NCI-H524 treated with DMSO at 0.1 percent for 48 hours (cell line): ENCODE results near the gene CCDC27.
"Not testable (repeated sequence)": the region's sequence is repeated elsewhere in the genome, so short reads cannot be mapped to it uniquely, and the experiment has no call there.

Experiments used
- DNase-seq: peaks from one replicate; lab custom pipeline; 2025; lab: John Stamatoyannopoulos, UW

The CCDC27 gene

DNA sequence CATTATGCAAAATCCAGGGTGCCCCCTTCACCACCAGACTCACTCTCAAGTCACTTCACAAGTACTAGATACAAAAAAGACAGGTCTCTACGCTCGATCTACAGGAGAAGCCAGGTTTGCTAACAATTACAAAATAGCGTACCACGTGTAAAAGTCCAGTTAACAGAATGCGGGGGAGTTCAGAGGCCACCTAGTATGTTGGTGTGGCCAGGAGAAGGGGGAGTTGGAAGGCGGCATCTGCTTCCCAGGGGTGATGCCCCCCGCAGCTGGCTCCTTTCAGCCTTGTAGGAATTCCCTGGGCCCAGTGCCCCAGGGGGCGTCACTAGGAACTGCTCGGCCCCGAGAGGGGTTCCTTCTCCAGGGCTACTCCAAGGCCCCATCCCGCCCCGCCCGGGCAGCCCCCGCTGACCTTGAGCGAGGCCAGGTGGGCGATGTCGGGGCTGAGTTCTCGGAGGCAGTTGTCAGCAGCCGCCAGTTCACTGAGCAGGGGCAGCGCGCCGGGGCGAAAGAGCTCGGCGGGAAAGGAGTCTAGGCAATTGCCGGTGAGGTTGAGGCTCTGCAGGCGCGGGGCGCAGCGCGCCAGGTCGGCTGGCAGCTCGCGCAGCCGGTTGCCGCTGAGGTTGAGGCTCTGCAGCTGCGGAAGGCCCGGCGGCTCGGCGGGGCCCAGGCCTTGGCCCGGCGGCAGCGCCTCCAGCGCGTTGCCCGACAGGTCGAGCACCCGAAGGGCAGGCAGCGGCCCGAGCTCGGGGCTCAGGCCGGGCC is 43.4 kb downstream of the CCDC27 start:
- no peak for DNase-seq

- DNase-seq, result peak; percentile 11
Measured at GRCh38 chr1:3796215-3797061, 44.2 kb downstream of the CCDC27 start, which contains the start of gene LRRC47. Gene LRRC47, minus strand, starts transcription at chr1:3796498. Its CDS starts 22 bp downstream, at chr1:3796476.

DNA sequence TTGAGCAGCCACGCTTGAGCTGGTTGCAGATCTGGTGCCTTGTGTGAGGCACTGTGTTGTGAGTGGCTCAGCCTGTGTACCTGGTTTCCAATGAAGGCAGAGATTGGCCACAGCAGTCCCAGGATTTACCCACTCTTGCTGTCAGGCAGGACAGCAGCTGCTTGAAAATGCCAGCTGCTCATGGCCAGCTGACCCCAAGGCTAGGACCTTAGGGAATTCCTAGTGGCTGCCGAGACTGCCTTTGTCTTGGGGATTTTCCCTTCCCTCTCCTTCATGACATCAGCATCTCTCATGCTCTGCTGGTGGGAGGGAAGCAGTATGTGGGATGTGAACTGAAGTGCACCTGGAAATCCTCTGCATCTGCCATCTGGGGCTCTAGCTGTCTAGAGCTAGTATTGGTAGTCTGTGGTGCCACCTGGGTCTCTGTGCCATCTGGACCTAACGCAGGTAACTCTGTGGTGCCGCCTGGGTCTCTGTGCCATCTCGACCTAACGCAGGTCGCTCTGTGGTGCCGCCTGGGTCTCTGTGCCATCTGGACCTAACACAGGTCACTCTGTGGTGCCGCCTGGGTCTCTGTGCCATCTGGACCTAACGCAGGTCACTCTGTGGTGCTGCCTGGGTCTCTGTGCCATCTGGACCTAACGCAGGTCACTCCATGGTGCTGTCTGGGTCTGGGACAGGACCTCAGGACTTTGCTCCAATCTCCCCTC is 47.9 kb downstream of the CCDC27 start:
- peak; percentile 70 for DNase-seq

- not testable (repeated sequence) for DNase-seq
Measured at GRCh38 chr1:3800795-3801194, 48.5 kb downstream of the CCDC27 start.

DNA sequence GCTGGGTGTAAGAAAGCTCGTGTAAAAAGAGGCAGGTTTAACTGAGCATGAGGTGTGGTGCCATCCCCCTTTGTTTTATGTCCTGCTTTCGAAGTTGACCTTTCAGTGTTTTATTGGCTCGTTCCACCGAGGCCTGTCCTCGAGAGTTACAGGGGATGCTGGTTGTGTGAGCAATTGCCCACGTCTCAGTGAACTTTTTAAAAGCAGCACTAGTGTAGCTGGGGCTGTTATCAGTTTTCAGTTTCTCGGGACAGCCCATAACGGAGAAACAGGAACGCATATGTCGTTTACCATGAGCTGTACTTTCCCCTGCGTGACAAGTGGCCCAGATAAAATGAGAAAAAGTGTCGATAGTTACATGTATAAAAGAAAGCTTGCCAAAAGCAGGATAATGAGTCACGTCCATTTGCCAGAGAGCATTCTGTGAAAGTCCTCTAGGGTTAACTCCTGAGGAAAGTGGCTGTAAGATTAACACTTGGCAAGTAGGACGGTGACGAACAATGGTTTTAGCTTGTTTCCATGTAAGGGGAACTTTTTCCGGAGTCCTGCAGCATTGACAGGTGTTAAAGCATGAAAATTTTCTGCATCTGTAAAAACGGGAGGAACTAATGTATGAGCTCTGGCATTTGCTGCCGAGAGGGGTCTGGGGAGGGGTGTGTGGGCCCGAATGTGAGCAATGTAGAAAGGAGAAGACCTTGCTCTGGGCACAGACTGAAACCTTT is 51.8 kb downstream of the CCDC27 start:
- no peak for DNase-seq

DNA sequence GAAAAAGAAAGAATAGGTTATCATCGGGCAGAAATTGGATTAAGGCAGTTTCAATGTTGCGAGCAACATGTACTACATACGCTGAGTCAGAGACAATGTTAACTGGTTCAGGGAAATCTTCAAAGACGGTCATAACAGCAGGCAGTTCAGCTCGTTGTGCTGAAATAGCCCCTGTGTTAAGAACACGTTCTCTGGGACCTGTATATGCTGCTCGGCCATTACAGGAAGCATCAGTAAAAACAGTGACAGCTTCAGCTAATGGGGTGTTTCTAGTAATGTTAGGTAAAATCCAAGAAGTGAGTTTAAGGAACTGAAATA is 52.3 kb downstream of the CCDC27 start:
- not testable (repeated sequence) for DNase-seq

DNA sequence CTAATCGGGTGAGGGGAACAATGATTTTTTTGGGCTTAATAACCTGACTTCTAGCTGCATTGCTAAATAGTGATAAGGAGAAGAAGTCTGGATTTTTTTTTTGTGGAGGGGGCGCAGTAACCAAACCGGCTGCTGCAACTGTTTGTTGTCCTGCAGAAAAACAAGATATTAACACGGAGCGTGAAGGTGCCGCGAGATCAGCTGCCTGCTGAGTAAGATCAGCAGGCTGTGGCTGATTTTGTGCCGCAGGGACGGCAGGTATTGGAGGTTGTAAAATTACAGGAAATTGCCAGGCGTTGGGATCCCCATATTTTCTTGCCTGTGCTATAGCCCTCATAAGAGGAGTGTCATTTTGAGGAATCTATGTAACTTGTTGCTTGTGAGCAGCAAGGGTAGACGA is 52.8 kb downstream of the CCDC27 start:
- DNase-seq, result no peak

- no peak for DNase-seq
Measured at GRCh38 chr1:3807769-3808168, 55.5 kb downstream of the CCDC27 start.

GRCh38 chr1:3809680-3810079 is 57.4 kb downstream of the CCDC27 start:
- no peak for DNase-seq

DNA sequence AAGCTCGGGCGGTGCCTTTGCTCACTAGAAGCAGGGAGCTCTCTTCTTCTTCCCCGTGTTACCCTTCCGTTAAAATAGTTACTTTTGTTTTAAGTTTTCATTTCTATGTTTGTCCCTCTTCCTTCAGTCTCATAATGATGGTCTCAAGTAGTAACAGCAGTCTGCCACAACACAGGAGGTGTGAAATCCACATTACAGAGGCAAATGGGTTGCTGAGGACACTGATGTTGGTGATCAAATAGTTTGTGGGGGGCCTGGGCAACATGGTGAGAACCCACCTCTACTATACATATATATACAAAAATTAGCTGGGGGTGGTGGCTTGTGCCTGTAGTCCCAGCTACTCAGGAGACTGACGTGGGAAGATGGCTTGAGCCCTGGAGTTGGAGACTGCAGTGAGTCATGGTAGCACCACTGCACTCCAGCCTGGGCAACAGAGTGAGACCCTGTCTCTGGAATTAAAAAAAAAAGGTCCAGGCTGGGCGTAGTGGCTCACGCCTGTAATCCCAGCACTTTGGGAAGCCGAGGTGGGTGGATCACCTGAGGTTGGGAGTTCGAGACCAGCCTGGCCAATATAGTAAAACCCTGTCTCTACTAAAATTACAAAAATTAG is 58.0 kb downstream of the CCDC27 start:
- not testable (repeated sequence) for DNase-seq

GRCh38 chr1:3811595-3811911 is 59.3 kb downstream of the CCDC27 start:
- DNase-seq, result no peak

DNA sequence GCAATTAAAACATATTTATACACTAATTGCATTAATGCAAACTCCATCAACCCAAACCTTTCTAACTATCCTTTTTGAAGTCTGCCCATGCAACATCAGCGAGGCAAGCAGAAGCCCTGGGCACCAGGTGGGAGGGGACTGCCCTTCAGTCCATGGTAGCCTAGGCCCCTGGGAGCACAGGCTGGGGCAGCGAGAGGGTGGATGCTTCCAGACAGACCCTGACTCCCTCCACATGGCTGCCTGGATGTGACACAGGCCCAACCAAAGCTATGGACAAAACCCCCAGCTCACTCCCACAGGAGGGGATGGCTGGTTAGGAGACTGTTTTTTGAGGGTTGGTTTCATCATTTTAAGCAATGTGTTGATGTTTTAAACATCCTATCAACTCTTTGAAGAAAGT is 61.8 kb downstream of the CCDC27 start:
- no peak for DNase-seq

DNA sequence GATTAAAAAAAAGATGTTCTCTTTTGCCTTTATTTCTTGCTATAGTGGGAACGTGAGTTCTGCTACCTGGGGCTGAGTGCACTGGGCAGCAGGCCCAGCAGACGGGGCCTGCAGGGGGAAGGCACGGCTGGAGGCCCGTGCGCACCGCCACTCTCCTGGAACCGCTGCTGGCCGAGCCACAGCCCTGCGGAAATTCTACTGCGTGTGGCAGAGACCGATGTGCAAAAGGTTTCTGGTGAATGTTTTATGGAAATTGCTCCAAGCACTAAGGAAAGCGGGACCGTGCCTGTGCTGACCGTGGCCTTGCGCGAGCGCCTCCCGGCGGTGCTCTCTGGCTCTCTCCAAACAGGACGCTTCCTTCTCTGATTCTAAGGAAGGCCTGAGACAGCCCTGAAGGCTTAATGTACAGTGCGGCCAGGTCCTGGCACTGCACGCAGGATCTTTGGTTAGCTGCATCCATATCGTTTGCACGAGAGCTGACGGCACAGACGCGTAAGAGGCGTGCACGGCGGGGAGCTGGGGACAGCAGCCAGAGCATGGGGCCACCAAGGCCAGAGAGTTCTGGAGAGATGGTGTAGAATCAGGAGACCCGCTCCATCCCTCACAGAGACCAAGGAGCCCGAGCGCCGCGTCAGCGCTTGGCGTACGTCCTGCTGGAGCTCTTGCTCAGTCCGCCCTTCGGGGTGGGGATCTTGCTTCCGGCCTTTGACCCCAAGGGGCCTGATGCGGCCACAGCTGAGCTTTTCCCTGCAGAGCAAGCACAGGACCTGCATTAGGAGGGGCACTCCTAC is 62.7 kb downstream of the CCDC27 start:
- no peak for DNase-seq

DNA sequence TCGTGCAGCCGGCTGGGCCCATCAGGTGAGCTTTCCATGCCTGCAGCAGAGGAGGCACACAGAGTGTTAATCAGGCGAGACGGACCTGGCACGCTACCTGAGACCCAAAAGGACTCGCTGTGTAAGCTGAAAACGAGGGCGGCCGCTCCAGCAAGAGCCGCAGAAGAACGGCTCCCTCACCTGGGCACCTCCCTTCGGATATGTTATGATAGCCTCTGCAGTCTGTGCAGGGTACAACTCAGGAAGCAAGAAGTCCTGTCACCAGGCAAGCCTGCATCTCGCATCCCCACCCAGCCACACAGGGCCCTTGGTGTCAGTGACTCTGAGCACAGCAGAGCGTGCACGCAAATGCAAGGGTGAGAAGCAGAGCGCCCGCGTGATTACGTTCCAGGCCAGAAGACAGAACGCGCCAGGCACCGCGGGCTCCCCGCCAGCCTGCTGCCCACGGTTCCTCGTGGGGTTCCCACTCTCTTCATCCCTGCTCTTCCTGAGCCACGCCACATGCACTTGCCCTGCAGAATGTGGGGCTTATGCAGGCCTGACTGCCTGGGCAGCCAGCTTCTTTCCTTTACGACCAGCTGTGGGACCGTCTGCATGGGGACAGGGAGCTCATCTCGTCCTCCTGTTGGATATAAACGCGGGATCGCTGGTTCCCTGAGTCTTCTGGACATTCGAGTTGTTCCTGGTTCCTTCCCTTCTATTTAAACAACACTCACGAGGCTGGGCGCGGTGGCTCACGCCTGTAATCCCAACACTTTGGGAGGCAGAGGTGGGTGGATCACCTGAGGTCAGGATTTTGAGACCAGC is 64.3 kb downstream of the CCDC27 start:
- no peak for DNase-seq

DNA sequence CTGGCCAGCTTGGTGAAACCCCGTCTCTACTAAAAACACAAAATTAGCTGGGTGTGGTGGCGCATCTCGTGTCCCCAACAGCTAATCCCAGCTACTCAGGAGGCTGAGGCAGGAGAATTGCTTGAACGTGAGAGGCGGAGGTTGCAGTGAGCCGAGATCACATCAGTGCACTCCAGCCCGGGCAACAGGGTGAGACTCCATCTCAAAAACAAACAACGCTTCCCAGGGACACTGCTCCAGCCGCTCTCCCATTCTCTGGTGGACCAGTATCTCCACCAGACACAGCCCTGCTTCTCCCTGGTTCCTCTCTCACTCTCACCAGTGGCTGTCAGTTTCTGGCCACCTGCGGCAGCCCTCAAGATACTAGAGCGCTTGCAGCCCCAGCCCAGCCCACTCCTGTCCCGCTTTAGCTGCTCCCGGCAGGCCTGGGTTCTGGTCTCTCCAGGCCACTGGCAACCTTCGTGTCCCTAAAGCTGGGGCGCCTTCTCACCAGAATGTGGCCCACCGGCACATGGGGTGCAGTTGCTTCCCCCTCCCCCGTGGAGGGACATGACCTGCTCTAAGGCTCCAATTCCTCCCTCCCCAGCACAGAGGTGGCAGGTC is 65.0 kb downstream of the CCDC27 start:
- no peak for DNase-seq

DNA sequence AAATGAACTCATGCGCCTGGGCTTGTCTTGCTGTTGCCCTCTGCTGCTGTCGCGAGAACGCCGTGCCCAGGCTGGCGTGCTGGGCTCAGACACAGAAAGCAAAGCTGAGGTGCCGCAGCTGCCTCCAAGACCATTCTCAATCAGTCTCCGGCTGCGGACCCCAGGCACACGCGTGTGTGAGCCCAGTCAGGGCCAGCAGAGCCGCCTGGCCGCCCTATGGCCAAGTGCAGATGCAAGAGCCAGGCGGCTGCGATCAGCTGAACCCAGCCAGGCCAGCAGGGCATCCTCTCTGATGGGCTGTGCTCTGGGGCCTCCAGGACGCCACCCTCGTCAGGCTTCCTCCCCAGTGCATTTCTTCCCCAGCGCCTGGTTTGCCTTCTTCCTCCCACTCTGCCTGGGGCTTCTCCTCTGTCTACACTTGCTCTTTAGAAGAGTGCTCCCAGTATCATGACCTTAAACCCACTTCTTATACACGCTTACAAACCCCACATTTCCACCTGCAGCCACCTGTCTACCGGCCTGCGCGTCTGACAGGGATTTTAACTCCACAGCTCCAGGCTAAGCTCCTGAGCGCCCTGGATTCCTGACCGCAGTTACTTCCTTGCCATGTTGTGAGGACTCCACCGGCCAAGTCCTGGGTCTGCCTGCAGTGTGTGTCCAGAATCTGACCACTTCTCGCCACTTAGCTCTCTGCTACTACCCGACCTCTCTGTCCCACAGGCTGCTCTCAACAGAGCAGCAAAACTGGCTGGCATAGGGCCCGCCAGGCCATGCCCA is 65.8 kb downstream of the CCDC27 start:
- no peak for DNase-seq

DNA sequence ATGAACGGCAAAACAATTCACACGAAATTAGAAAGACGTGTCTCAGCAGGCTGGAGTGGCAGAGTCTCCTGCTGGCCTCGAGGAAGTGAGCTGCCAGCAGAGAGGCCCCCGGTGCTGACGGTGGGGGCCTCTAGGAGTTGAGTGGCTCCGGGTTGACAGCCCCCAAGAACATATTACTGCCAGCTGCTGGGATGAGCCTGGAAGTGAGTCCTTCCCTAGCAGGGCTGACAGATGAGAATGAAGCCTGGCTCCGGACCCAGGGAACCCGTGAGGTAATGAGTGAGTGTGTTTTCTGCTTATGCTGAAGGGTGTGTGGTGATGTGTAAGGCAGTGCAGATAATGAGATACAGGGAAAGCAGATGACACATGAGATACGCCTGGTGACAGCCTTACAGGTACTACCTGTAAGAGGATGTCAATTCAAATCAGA is 67.5 kb downstream of the CCDC27 start:
- no peak for DNase-seq

GRCh38 chr1:3820316-3820715 is 68.1 kb downstream of the CCDC27 start:
- DNase-seq, result no peak

DNA sequence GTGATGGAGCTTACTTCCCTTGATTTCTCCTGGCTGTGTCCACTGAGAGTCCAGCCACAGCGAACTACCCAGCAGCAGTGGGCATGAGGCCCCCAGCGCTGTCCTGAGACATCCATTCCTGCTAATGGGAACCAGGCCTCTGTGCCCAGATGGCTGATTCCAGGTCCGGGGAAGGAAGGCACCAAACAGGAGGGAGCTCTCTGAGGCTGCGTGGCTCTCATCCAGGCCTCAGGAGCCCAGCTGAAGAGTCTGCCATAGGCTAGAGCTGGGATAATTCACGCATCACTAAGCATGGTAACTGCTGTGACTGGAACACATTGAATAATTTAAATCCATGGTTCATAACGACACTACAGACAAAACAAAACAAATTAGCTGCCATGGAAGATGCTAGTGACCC is 68.8 kb downstream of the CCDC27 start:
- peak; percentile 27 for DNase-seq
